ENCODE data around the gene ERO1A.
"Not testable (repeated sequence)": the region's sequence is repeated elsewhere in the genome, so short reads cannot be mapped to it uniquely, and the experiment has no call there.

Gene ERO1A

GRCh38 chr14:52729585-52729924, 34.2 kb upstream of the ERO1A start:
- Histone ChIP-seq H3K18ac (ENCODE audit: low read length) (no peak overlapping the region), H3K9me3 (ENCODE audit: insufficient read depth, low read depth, low read length) (no peaks in the 10 kb centered on the region), H3K36me3 (ENCODE audit: control insufficient read depth in 1 of 2, insufficient read depth in 2 of 2, low read length in 2 of 2) (peaks cover 11 to 14% of the 10 kb centered on the region in 2 experiments), H2BK120ac (ENCODE audit: insufficient read depth, low read length, poor library complexity) (no peak overlapping the region), H3K4ac (ENCODE audit: low read depth, low read length) (no peak overlapping the region), H2AK5ac (ENCODE audit: low read length) (no peak overlapping the region), H3K27ac (ENCODE audit: low read depth, low read length) (no peak overlapping the region), H3K14ac (ENCODE audit: low read length) (no peak overlapping the region), H3K79me1 (ENCODE audit: low read length) (peaks cover 7% of the 10 kb centered on the region), H3K4me1 (ENCODE audit: control insufficient read depth in 1 of 2, insufficient read depth in 2 of 2, low read length in 2 of 2) (peaks cover 4% of the 10 kb centered on the region in 2 experiments), H4K91ac (ENCODE audit: low read depth, low read length) (no peak overlapping the region), H4K12ac (ENCODE audit: low read depth, low read length) (no peak overlapping the region), H2AFZ (ENCODE audit: insufficient read depth, low read length, poor library complexity) (no peak overlapping the region), H3K4me2 (ENCODE audit: low read length) (peak overlapping the region; percentile 44), H2BK12ac (ENCODE audit: low read length) (no peak overlapping the region), H3K9ac (ENCODE audit: low read length) (no peak overlapping the region), H4K8ac (ENCODE audit: low read depth, low read length) (no peak overlapping the region), H3K4me3 (ENCODE audit: low read depth, low read length) (no peak overlapping the region), H3K79me2 (ENCODE audit: control insufficient read depth, insufficient read depth, low read length, poor library complexity) (peaks cover 10% of the 10 kb centered on the region), H3K27me3 (ENCODE audit: insufficient read depth, low read length) (no peaks in the 10 kb centered on the region), H3K23ac (ENCODE audit: low read length) (no peak overlapping the region), H2BK5ac (ENCODE audit: low read depth, low read length, poor library complexity) (no peak overlapping the region)
- no CpG with 5 or more reads among the region's 8 CpGs for WGBS (ENCODE audit: extremely low coverage, insufficient coverage, insufficient read length)
- DNase-seq, result no peak

GRCh38 chr14:52729035-52729434, 33.7 kb upstream of the ERO1A start:
- H3K4me3 ChIP-seq (ENCODE audit: low read depth, low read length); H2AFZ ChIP-seq (ENCODE audit: insufficient read depth, low read length, poor library complexity); H2BK12ac ChIP-seq (ENCODE audit: low read length); DNase-seq; H3K4me1 ChIP-seq (ENCODE audit: control insufficient read depth in 1 of 2, insufficient read depth in 2 of 2, low read length in 2 of 2); H3K4ac ChIP-seq (ENCODE audit: low read depth, low read length); H3K14ac ChIP-seq (ENCODE audit: low read length); H2AK5ac ChIP-seq (ENCODE audit: low read length); H3K4me2 ChIP-seq (ENCODE audit: low read length); H3K27ac ChIP-seq (ENCODE audit: low read depth, low read length); H3K23ac ChIP-seq (ENCODE audit: low read length); H3K9me3 ChIP-seq (ENCODE audit: insufficient read depth, low read depth, low read length); H3K79me1 ChIP-seq (ENCODE audit: low read length); H3K27me3 ChIP-seq (ENCODE audit: insufficient read depth, low read length); H4K8ac ChIP-seq (ENCODE audit: low read depth, low read length); H4K91ac ChIP-seq (ENCODE audit: low read depth, low read length); H3K9ac ChIP-seq (ENCODE audit: low read length); H3K18ac ChIP-seq (ENCODE audit: low read length); H2BK120ac ChIP-seq (ENCODE audit: insufficient read depth, low read length, poor library complexity); H2BK5ac ChIP-seq (ENCODE audit: low read depth, low read length, poor library complexity): not testable (repeated sequence)
- H3K79me2 ChIP-seq (ENCODE audit: control insufficient read depth, insufficient read depth, low read length, poor library complexity), result peaks cover 10% of the 10 kb centered on the region
- no CpG with 5 or more reads among the region's 15 CpGs for WGBS (ENCODE audit: extremely low coverage, insufficient coverage, insufficient read length)
- H3K36me3 ChIP-seq (ENCODE audit: control insufficient read depth in 1 of 2, insufficient read depth in 2 of 2, low read length in 2 of 2), result peaks cover 13 to 14% of the 10 kb centered on the region in 2 experiments
- peak overlapping the region; percentile 62 for H4K12ac ChIP-seq (ENCODE audit: low read depth, low read length)

- H3K9me3 ChIP-seq (ENCODE audit: insufficient read depth, low read depth, low read length); H3K79me1 ChIP-seq (ENCODE audit: low read length); H2BK5ac ChIP-seq (ENCODE audit: low read depth, low read length, poor library complexity); DNase-seq; H3K23ac ChIP-seq (ENCODE audit: low read length); H3K4me1 ChIP-seq (ENCODE audit: control insufficient read depth in 1 of 2, insufficient read depth in 2 of 2, low read length in 2 of 2); H3K4me3 ChIP-seq (ENCODE audit: low read depth, low read length); H3K9ac ChIP-seq (ENCODE audit: low read length); H3K4ac ChIP-seq (ENCODE audit: low read depth, low read length); H2BK120ac ChIP-seq (ENCODE audit: insufficient read depth, low read length, poor library complexity); H3K14ac ChIP-seq (ENCODE audit: low read length); H2BK12ac ChIP-seq (ENCODE audit: low read length); H3K27ac ChIP-seq (ENCODE audit: low read depth, low read length); H3K27me3 ChIP-seq (ENCODE audit: insufficient read depth, low read length); H4K91ac ChIP-seq (ENCODE audit: low read depth, low read length); H4K8ac ChIP-seq (ENCODE audit: low read depth, low read length); H2AK5ac ChIP-seq (ENCODE audit: low read length); H4K12ac ChIP-seq (ENCODE audit: low read depth, low read length); H2AFZ ChIP-seq (ENCODE audit: insufficient read depth, low read length, poor library complexity); H3K4me2 ChIP-seq (ENCODE audit: low read length); H3K18ac ChIP-seq (ENCODE audit: low read length): not testable (repeated sequence)
- no CpG with 5 or more reads among the region's 2 CpGs for WGBS (ENCODE audit: extremely low coverage, insufficient coverage, insufficient read length)
- H3K79me2 ChIP-seq (ENCODE audit: control insufficient read depth, insufficient read depth, low read length, poor library complexity), result peaks cover 10% of the 10 kb centered on the region
- H3K36me3 ChIP-seq (ENCODE audit: control insufficient read depth in 1 of 2, insufficient read depth in 2 of 2, low read length in 2 of 2), result peaks cover 12 to 19% of the 10 kb centered on the region in 2 experiments
Observed at GRCh38 chr14:52727509-52727908, 32.2 kb upstream of the ERO1A start.

- Histone ChIP-seq H3K4me1 (ENCODE audit: control insufficient read depth in 1 of 2, insufficient read depth in 2 of 2, low read length in 2 of 2) (no peaks in the 10 kb centered on the region), H3K18ac (ENCODE audit: low read length) (no peak overlapping the region), H2AK5ac (ENCODE audit: low read length) (no peak overlapping the region), H3K9me3 (ENCODE audit: insufficient read depth, low read depth, low read length) (no peaks in the 10 kb centered on the region), H3K79me1 (ENCODE audit: low read length) (no peaks in the 10 kb centered on the region), H3K4me3 (ENCODE audit: low read depth, low read length) (no peak overlapping the region), H3K4me2 (ENCODE audit: low read length) (no peak overlapping the region), H2BK12ac (ENCODE audit: low read length) (no peak overlapping the region), H4K8ac (ENCODE audit: low read depth, low read length) (no peak overlapping the region), H4K12ac (ENCODE audit: low read depth, low read length) (no peak overlapping the region), H3K9ac (ENCODE audit: low read length) (no peak overlapping the region), H2BK120ac (ENCODE audit: insufficient read depth, low read length, poor library complexity) (no peak overlapping the region), H4K91ac (ENCODE audit: low read depth, low read length) (no peak overlapping the region), H2AFZ (ENCODE audit: insufficient read depth, low read length, poor library complexity) (no peak overlapping the region), H3K4ac (ENCODE audit: low read depth, low read length) (no peak overlapping the region), H3K27ac (ENCODE audit: low read depth, low read length) (no peak overlapping the region), H3K27me3 (ENCODE audit: insufficient read depth, low read length) (no peaks in the 10 kb centered on the region), H3K23ac (ENCODE audit: low read length) (no peak overlapping the region), H3K79me2 (ENCODE audit: control insufficient read depth, insufficient read depth, low read length, poor library complexity) (no peaks in the 10 kb centered on the region), H3K36me3 (ENCODE audit: control insufficient read depth in 1 of 2, insufficient read depth in 2 of 2, low read length in 2 of 2) (peaks cover 24 to 30% of the 10 kb centered on the region in 2 experiments), H2BK5ac (ENCODE audit: low read depth, low read length, poor library complexity) (no peak overlapping the region), H3K14ac (ENCODE audit: low read length) (no peak overlapping the region)
- no peak for DNase-seq
Observed at GRCh38 chr14:52724360-52724644, 28.9 kb upstream of the ERO1A start.
